Activated naive CD8-positive, alpha-beta T cell treated with anti-CD3 and anti-CD28 coated beads, Interleukin-2, amount 50 U/mL, for 24 hours (primary cell): ENCODE measurements around the gene GABRR1.
"Not testable (repeated sequence)": the region's sequence is repeated elsewhere in the genome, so short reads cannot be mapped to it uniquely, and the experiment has no call there.

Source experiments
- ATAC-seq: fragments of 150-1000 bp; cut with Tn5 transposase; one replicate; pipeline ENCODE4 v1.10.0; 2021
- DNase-seq: peaks from one replicate; pipeline ENCODE4 v3.0.0; 2021
- H3K27ac Mint-ChIP-seq: one replicate; pipeline ENCODE4 v1.8.0; 2021; ENCODE audit warnings: mild to moderate bottlenecking, mixed read lengths
- H3K27me3 Mint-ChIP-seq: one replicate; pipeline ENCODE4 v1.8.0; 2021; ENCODE audit warnings: mixed read lengths
- H3K36me3 Mint-ChIP-seq: one replicate; pipeline ENCODE4 v1.8.0; 2021; ENCODE audit warnings: low read depth, mixed read lengths
- H3K4me1 Mint-ChIP-seq: one replicate; pipeline ENCODE4 v1.8.0; 2021; ENCODE audit warnings: mixed read lengths
- H3K4me3 Mint-ChIP-seq: one replicate; pipeline ENCODE4 v1.8.0; 2021; ENCODE audit warnings: mild to moderate bottlenecking, moderate library complexity, mixed read lengths
- H3K9me3 Mint-ChIP-seq: one replicate; pipeline ENCODE4 v1.8.0; 2021; ENCODE audit warnings: mixed read lengths

The GABRR1 gene

GRCh38 chr6:89132057-89132456 is 85.1 kb downstream of the GABRR1 start:
- Mint-ChIP-seq H3K27me3 (no peaks in the 10 kb centered on the region), H3K4me1 (no peaks in the 10 kb centered on the region), H3K27ac (no peak overlapping the region), H3K4me3 (no peak overlapping the region), H3K9me3 (peaks cover 5% of the 10 kb centered on the region), H3K36me3 (no peaks in the 10 kb centered on the region)
- no peak for ATAC-seq
- no peak for DNase-seq

- Mint-ChIP-seq H3K27ac (no peak overlapping the region), H3K9me3 (peaks cover 5% of the 10 kb centered on the region), H3K4me3 (no peak overlapping the region), H3K27me3 (no peaks in the 10 kb centered on the region), H3K4me1 (no peaks in the 10 kb centered on the region), H3K36me3 (no peaks in the 10 kb centered on the region)
- DNase-seq = no peak
- no peak for ATAC-seq
Measured at GRCh38 chr6:89131599-89131998, 85.6 kb downstream of the GABRR1 start.

- H3K4me3 Mint-ChIP-seq, ATAC-seq, DNase-seq, H3K36me3 Mint-ChIP-seq, H3K27me3 Mint-ChIP-seq, H3K4me1 Mint-ChIP-seq, H3K27ac Mint-ChIP-seq, H3K9me3 Mint-ChIP-seq: not testable (repeated sequence)
Measured at GRCh38 chr6:89128256-89128671, 88.9 kb downstream of the GABRR1 start.
